Bronchial epithelial cell (primary cell): ENCODE measurements around the gene AIRE. TPM values are rescaled to one million over a fixed set of nuclear protein-coding genes. Genes with fewer than 3 reads are reported as not detected.
A peak's percentile ranks its signal among the peaks of the same experiment; 100 is the strongest.

Experiments used
- DNase-seq: peaks from one replicate; pipeline ENCODE4 v3.0.0-alpha.2; 2010; ENCODE audit warnings: low read depth
- FAIRE-seq: peaks from 2 replicates; lab custom pipeline; 2011; peaks lifted over from hg19 to GRCh38; lab: Jason Lieb, UNC
- H3K27me3 ChIP-seq: 2 replicates; pipeline ENCODE4 v1.5.1; 2011; ENCODE audit warnings: low read length; ENCODE audit not compliant: control insufficient read depth, insufficient read depth
- H3K36me3 ChIP-seq: 2 replicates; pipeline ENCODE4 v1.5.1; 2011; ENCODE audit warnings: low read length; ENCODE audit not compliant: control insufficient read depth, insufficient read depth
- H3K4me3 ChIP-seq: 2 replicates; pipeline ENCODE4 v1.5.1; 2011; ENCODE audit warnings: mild to moderate bottlenecking, low read depth, low read length, control low read depth
- CTCF ChIP-seq: IDR thresholded peaks from 2 replicates; pipeline ENCODE4 v1.5.1; 2011; ENCODE audit warnings: mild to moderate bottlenecking, moderate library complexity, low read length, control low read depth, inconsistent platforms; ENCODE audit not compliant: insufficient read depth, severe bottlenecking
- total RNA-seq: library from RNA; depleted of rRNA; stranded (reverse); fragments of >200 nt; gene quantifications from 2 replicates; pipeline ENCODE4 v1.2.1, GENCODE V29; 2014

The AIRE gene
- total RNA-seq, 1 donor from 2014 or later, result not detected

GRCh38 chr21:44298301-44298700 is 12.6 kb downstream of the AIRE start:
- peak; percentile 6 for TF ChIP-seq CTCF
- peak; percentile 28 for DNase-seq
- H3K36me3 ChIP-seq, result no peaks in the 10 kb centered on the region
- no peak for FAIRE-seq
- peaks cover 2% of the 10 kb centered on the region for H3K27me3 ChIP-seq
- no peak overlapping the region for H3K4me3 ChIP-seq

DNA sequence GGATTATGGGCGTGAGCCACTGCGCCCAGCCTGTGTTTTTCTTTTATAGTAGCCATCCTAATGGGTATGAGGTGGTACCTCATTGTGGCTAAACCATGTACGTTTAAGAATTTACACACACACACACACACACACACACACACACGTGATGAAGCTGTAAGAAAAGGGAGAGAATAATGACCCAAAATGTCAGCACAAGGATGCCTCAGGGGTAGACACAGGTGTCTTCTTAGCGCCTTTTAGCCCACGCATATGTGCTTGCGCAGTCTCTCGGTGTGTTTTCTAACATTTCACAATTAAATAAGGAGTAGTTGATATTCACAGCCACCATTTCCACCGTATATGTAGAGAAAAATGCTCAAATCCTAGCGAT is 13.4 kb downstream of the AIRE start:
- peak; percentile 12 for DNase-seq

DNA sequence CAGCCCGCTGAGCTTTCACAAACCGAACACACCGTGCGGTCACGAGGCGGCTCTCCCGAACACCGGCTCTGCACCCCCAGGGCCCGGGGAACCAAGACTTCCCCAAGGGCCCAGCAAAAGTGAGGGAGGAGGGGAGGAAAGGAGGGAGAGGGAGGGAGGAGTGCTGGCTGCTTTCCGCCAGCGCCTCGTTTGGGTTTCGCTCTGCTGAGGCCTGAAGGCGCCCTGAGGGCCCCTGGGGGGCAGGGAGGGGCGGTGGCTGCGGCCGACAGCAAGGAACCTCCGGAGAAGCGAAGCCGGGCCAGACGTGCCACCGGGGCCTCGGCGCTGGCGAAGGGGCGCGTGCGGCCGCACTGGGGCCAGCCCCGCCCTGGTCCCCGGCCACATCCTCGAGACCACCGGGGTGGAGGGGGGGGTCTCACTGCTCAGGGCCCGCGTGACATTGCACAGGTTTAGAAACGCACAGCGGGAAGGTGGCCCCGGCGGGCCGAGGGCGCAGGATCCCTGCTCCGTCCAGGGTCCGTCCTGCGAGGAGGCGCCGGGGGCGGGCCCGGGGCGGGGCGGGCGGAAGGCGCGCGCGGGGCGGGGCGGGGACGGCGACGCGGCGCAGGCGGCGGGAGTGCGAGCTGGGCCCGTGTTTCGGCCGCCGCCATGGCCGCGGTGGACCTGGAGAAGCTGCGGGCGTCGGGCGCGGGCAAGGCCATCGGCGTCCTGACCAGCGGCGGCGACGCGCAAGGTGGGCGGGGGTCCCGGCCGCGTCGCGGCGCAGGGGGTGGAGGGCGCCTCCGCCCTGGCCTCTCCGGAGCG is 14.0 kb downstream of the AIRE start, which contains the start of gene PFKL:
PFKL (plus strand) TSS at position 596 of the 804 bp plus-strand sequence; CDS start at position 649, 53 bp downstream.
- peaks cover 2% of the 10 kb centered on the region for H3K27me3 ChIP-seq
- H3K4me3 ChIP-seq, result peak within 1 kb of the TSS; percentile 81
- TF ChIP-seq CTCF, result no peak
- DNase-seq (peak; percentile 21), FAIRE-seq (no peak)
- H3K36me3 ChIP-seq, result no peaks in the 10 kb centered on the region

More for the DNA sequence above, 13.4 kb downstream of the AIRE start:
- Histone ChIP-seq H3K4me3 (peak overlapping the region; percentile 81), H3K36me3 (no peaks in the 10 kb centered on the region), H3K27me3 (peaks cover 2% of the 10 kb centered on the region)
- no peak for FAIRE-seq
- TF ChIP-seq CTCF, result no peak

DNA sequence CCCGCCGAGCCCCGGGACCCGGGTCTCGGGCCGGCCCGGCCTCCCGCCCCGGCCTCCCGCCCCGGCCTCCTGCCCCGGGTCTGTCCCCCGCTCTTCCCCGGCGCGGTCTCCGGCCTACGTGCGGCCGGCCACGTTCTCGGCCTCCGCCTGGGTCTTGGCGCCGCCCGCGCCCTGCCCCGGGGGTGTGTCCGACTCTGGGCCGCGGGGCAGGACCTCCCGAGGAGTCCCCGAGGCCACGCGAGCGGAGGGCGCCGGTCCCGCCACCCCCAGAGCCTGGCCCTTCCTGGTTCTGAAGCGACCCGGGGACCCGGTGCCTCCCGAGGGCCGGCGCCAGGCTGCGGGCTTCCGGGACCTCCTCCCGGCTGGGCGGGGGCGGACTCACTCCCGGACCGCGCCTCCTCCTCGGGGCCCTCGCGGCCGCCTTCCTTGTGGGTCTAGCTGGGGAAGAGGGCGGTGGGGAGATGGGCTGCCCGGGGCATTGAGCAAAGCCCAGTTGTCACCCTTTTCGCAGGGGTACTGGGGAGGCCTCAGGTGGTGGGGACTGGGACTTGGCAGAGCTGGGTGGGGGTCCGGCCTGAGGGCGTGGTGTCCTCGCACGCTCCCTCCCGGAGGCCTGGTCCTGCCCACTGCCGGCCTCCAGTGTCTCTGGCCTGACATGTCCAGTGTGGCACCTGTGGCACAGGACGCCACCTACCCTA is 14.7 kb downstream of the AIRE start:
- no peak for FAIRE-seq
- TF ChIP-seq CTCF, result no peak
- H3K4me3 ChIP-seq, result peak overlapping the region; percentile 81

DNA sequence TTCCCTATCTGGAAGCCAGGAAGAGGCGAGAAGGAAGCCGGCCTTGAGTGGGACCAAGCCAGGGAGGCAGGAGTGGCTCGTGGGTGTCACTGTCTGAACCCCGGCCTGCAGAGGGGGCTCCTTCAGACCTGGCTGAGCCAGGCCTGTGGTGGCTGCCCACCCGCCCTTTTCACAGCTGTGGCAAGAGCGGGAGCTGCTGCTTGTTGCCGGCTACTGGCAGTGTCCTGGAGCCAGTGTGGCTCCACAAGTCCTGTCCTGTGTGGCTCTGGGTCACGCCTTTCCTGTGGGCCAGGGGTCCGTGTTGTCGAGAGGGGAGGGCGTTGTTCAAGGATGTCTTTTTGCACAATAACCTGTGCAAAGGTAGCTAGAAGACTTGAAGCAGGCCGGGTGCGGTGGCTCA is 15.5 kb downstream of the AIRE start:
- FAIRE-seq (no peak), DNase-seq (no peak)
- Histone ChIP-seq H3K36me3 (peaks cover under 1% of the 10 kb centered on the region), H3K4me3 (peak overlapping the region; percentile 81), H3K27me3 (no peaks in the 10 kb centered on the region)
- TF ChIP-seq CTCF, result no peak

More for the DNA sequence above, 14.7 kb downstream of the AIRE start:
- no peaks in the 10 kb centered on the region for H3K36me3 ChIP-seq
- H3K27me3 ChIP-seq, result peaks cover under 1% of the 10 kb centered on the region
- peak; percentile 22 for DNase-seq
